Ovary (tissue), 9 donors: ENCODE data around the gene TMEM62. TPM values are rescaled to one million over a fixed set of nuclear protein-coding genes. Genes with fewer than 3 reads are reported as not detected.
"Not testable (repeated sequence)": the region's sequence is repeated elsewhere in the genome, so short reads cannot be mapped to it uniquely, and the experiment has no call there.

Experiments
- DNase-seq, 5 donors: peaks; one replicate each; pipeline ENCODE4 v3.0.0-alpha.2; 2019 to 2020
- H3K27ac ChIP-seq, 2 donors: fragments of 200-600 bp; one replicate each; pipeline versions ENCODE4 v1.5.1 to v1.8.0; 2019 to 2022
- H3K27me3 ChIP-seq: fragments of 200-600 bp; one replicate; pipeline ENCODE4 v1.8.0; 2022
- H3K36me3 ChIP-seq: fragments of 200-600 bp; sonication (generic); one replicate; pipeline ENCODE4 v1.5.1; 2019
- H3K4me1 ChIP-seq: one replicate; pipeline ENCODE4 v1.8.1; 2013; ENCODE audit warnings: mild to moderate bottlenecking, moderate library complexity; ENCODE audit not compliant: insufficient read depth
- H3K4me3 ChIP-seq: fragments of 200-600 bp; sonication (generic); one replicate; pipeline ENCODE4 v1.5.1; 2017
- H3K9me3 ChIP-seq, 2 donors: fragments of 200-600 bp in 1 of 2; sonication (generic) in 1 of 2; one replicate each; pipeline versions ENCODE4 v1.5.1 to v1.8.1; 2013 to 2019; ENCODE audit warnings: mild to moderate bottlenecking in 1 of 2, moderate library complexity in 1 of 2
- CTCF ChIP-seq, 3 donors: fragments of 450-650 bp in 2 of 3; fragments of 200-600 bp in 1 of 3; IDR thresholded peaks; one replicate each; pipeline versions ENCODE4 v1.5.1 to v1.8.0; 2016 to 2022; ENCODE audit warnings: antibody characterized with exemption in 3 of 3, mild to moderate bottlenecking in 1 of 3
- EP300 ChIP-seq: sonication (generic); formaldehyde crosslinking; IDR thresholded peaks from one replicate; pipeline ENCODE4 v1.6.1; 2017; ENCODE audit warnings: antibody characterized with exemption
- POLR2A ChIP-seq: fragments of 450-650 bp; IDR thresholded peaks from one replicate; pipeline ENCODE4 v1.6.1; 2017; ENCODE audit warnings: antibody characterized with exemption, mild to moderate bottlenecking, moderate library complexity
- WGBS, 3 donors: extraction: QIAGEN DNeasy Blood & Tissue Kit in 1 of 3; methylation state at CpG; one replicate each; pipeline versions ENCODE4 v1.1.5 to v1.1.7; 2013 to 2017; 5-methylcytosine and 5-hydroxymethylcytosine counted together
- intact Hi-C, 4 donors: fragments of 100-400 bp; cut with DNase I; formaldehyde crosslinking; loops; one replicate each; pipeline versions ENCODE4 v1.11.0 to v1.15.1; 2022 to 2023
- polyA plus RNA-seq, 2 donors: library from polyadenylated mRNA; stranded (reverse); fragments of 200-250 nt in 1 of 2; fragments of 350-450 nt in 1 of 2; fragmentation: Illumina TruSeq in 1 of 2; extraction: RNeasy Lipid Tissue Mini Kit (QIAGEN cat#74804) in 1 of 2; gene quantifications; one replicate each; pipeline ENCODE4 v1.2.3, GENCODE V29; 2013 to 2014
- total RNA-seq, 7 donors: library from RNA; depleted of rRNA in 2 of 7; stranded (reverse); fragments of >200 nt in 2 of 7; fragmentation: NEBNext Ultra II Directional in 3 of 7; extraction: Animal tissue kit (Norgen Biotek cat#: 25700) in 3 of 7; gene quantifications; one replicate each; pipeline versions ENCODE4 v1.1.0 to v1.2.4, GENCODE V29; 2016 to 2023
- donor health status: DM: no; HTN: no; CAD: no; lungs with moderate emphysema.
- donor health status: DM: no; HTN: no; CAD: no.
- donor health status: Bipolar disorder and iron deficiency.
- donor health status: DM: yes; HTN: yes; CAD: no.
- donor health status: DM: no; HTN: no; CAD: no.
- donor health status: DM: yes; HTN: yes; CAD: no.

TMEM62 gene
- total and polyA plus RNA-seq, 9 donors: 6.6 to 17.4 (median 13.8) TPM

DNA sequence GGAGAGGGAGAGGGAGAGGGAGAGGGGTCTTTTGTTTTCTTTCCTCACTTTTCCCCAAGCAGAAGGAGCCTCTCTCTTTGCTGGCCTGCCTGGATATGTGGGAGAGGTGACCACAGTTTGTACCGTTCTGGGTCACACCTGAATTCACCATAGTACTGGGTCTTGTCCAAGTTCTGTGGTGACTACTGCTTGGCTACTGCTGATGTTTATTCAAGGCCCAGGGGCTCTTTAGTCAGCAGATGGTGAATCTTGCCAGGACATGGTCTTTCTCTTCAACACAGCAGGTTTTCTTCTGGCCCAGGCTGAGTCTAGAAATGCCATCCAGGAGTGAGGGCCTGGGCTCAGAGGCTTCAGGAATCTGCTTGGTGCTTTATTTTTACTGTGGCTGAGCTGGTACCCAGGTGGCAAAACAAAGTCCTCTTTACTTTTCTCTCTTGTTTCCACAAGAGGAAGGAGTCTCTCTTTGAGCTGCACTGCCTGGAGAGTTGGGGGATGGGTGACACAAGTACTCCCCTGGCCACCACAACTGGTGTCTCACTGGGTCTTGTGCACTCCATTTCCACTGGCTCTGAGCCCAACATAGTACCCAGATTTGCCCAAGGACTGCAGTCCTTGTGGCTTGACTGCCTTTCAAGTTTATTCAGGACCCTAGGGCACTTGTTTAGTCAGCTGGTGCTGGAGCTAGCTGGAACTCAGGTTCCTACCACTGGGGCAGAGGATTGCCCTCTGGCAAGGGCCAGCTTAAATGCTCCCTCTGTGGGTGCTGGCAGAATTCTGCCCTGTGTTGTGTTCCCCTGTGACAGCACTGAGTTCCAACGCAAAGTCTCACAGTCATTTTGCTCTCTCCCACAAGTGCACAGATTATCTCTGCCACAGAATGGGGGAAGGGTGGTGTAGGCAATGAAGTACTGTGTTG lies 35.1 kb downstream of the TMEM62 start:
- intact Hi-C loops: no loop called here
- WGBS, 3 donors: 53 to 77% (median 63%) methylated on average over 2 of the region's 2 CpGs
- H3K9me3 ChIP-seq: no peaks in the 10 kb centered on the region
- DNase-seq: no peak
- no peak overlapping the region for H3K4me3 ChIP-seq
- H3K36me3 ChIP-seq: no peaks in the 10 kb centered on the region
- TF ChIP-seq EP300: no peak
- TF ChIP-seq CTCF (IDR thresholded peaks at IDR 0.05): no peak
- no peak for TF ChIP-seq POLR2A
- H3K27me3 ChIP-seq: no peaks in the 10 kb centered on the region
- H3K4me1 ChIP-seq: no peaks in the 10 kb centered on the region
- no peak overlapping the region for H3K27ac ChIP-seq

DNA sequence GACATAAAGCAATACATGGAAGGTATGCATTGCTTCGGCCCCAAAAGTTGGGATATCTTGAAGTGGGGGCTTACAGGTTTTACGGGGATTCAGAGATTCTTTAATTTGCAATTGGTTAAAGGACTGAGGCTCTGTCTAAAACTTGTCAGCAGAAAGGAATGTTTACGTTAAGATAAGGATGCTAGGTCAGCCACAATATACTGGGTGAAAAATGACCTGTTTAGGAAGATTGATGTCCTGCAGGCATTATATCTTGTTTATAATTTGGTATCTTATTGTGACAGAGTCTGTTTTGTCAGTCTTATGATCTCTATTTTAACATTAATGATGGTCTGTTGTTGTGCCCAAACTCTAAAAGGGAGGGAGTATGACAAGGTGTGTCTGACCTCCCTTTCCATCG lies 36.5 kb downstream of the TMEM62 start:
- TF ChIP-seq CTCF (IDR thresholded peaks at IDR 0.05) (no peak), POLR2A (no peak), EP300 (no peak)
- Histone ChIP-seq H3K27me3 (no peaks in the 10 kb centered on the region), H3K4me1 (no peaks in the 10 kb centered on the region), H3K9me3 (no peaks in the 10 kb centered on the region), H3K27ac (no peak overlapping the region), H3K4me3 (no peak overlapping the region), H3K36me3 (no peaks in the 10 kb centered on the region)
- intact Hi-C loops: no loop called here
- 55 to 61% (median 56%) methylated on average over 4 of the region's 4 CpGs for WGBS, 3 donors
- DNase-seq: no peak

DNA sequence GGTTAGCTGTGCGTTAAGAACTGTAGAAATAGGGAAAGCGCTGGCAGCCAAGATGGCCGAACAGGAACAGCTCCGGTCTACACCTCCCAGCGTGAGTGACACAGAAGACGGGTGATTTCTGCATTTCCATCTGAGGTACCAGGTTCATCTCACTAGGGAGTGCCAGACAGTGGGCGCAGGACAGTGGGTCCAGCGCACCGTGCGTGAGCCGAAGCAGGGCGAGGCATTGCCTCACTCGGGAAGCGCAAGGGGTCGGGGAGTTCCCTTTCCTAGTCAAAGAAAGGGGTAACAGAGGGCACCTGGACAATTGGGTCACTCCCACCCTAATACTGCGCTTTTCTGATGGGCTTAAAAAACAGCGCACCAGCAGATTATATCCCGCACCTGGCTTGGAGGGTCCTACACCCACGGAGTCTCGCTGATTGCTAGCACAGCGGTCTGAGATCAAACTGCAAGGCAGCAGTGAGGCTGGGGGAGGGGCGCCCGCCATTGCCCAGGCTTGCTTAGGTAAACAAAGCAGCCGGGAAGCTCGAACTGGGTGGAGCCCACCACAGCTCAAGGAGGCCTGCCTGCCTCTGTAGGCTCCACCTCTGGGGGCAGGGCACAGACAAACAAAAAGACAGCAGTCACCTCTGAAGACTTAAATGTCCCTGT lies 42.4 kb downstream of the TMEM62 start:
- H3K36me3 ChIP-seq, intact Hi-C loops: not testable (repeated sequence)
- 94 to 97% (median 96%) methylated on average over 24 to 25 of the region's 25 CpGs for WGBS, 3 donors

DNA sequence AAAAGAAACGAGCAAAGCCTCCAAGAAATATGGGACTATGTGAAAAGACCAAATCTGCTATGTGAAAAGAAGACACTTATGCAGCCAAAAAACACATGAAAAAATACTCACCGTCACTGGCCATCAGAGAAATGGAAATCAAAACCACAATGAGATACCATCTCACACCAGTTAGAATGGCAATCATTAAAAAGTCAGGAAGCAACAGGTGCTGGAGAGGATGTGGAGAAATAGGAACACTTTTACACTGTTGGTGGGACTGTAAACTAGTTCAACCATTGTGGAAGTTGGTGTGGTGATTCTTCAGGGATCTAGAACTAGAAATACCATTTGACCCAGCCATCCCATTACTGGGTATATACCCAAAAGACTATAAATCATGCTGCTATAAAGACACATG lies 43.8 kb downstream of the TMEM62 start:
- H3K4me3 ChIP-seq, H3K9me3 ChIP-seq, H3K4me1 ChIP-seq, DNase-seq, H3K27me3 ChIP-seq, intact Hi-C loops, H3K27ac ChIP-seq, H3K36me3 ChIP-seq: not testable (repeated sequence)
- 97 to 100% (median 98%) methylated on average over 2 of the region's 2 CpGs for WGBS, 3 donors

More for the DNA sequence above, 42.4 kb downstream of the TMEM62 start:
- not testable (repeated sequence) for H3K4me1 ChIP-seq, H3K9me3 ChIP-seq, H3K27ac ChIP-seq, H3K27me3 ChIP-seq, DNase-seq, H3K4me3 ChIP-seq

- Histone ChIP-seq H3K36me3 (no peaks in the 10 kb centered on the region), H3K4me3 (no peak overlapping the region), H3K27ac (no peak overlapping the region), H3K4me1 (no peaks in the 10 kb centered on the region), H3K27me3 (no peaks in the 10 kb centered on the region), H3K9me3 (no peaks in the 10 kb centered on the region)
- WGBS, 3 donors: 77 to 80% (median 79%) methylated on average over 3 of the region's 3 CpGs
- no peak for DNase-seq
- TF ChIP-seq POLR2A: no peak
- no peak for TF ChIP-seq CTCF (IDR thresholded peaks at IDR 0.05)
- TF ChIP-seq EP300: no peak
- intact Hi-C loops: no loop called here
These were observed 49.9 kb downstream of the TMEM62 start for GRCh38 chr15:43183270-43183669.
